Left kidney (tissue), 1 donor: ENCODE data around the gene VWA7. TPM values are rescaled to one million over a fixed set of nuclear protein-coding genes. Genes with fewer than 3 reads are reported as not detected.

ENCODE experiments used
- polyA plus RNA-seq: library from polyadenylated mRNA; unstranded; fragments of 120-200 nt; gene quantifications from one replicate; pipeline ENCODE4 v1.2.1, GENCODE V29; 2013; ENCODE audit not compliant: insufficient read length

VWA7 gene
- polyA plus RNA-seq, 1 donor, result 8.5 TPM

Other genes with a start within 250 kb of the VWA7 start
- 11.9 TPM for gene MCCD1, start 248.4 kb downstream of the VWA7 start, polyA plus RNA-seq
- 785 TPM for gene DDX39B, start 235.3 kb downstream of the VWA7 start, polyA plus RNA-seq
- gene ATP6V1G2, start 230.7 kb downstream of the VWA7 start, polyA plus RNA-seq, result 8.6 TPM
- gene NFKBIL1, start 229.7 kb downstream of the VWA7 start, polyA plus RNA-seq, result 15.7 TPM
- gene LTA, start 205.0 kb downstream of the VWA7 start, polyA plus RNA-seq, result 0.40 TPM
- 0.17 TPM for gene TNF, start 201.8 kb downstream of the VWA7 start, polyA plus RNA-seq
- 0.91 TPM for gene LTB, start 194.9 kb downstream of the VWA7 start, polyA plus RNA-seq
- 2.6 TPM for gene LST1, start 191.1 kb downstream of the VWA7 start, polyA plus RNA-seq
- gene NCR3, start 184.3 kb downstream of the VWA7 start, polyA plus RNA-seq, result not detected
- gene AIF1, start 162.1 kb downstream of the VWA7 start, polyA plus RNA-seq, result 60.5 TPM
- 184 TPM for gene PRRC2A, start 156.6 kb downstream of the VWA7 start, polyA plus RNA-seq
- gene BAG6, start 124.7 kb downstream of the VWA7 start, polyA plus RNA-seq, result 242 TPM
- 95.0 TPM for gene APOM, start 121.4 kb downstream of the VWA7 start, polyA plus RNA-seq
- gene C6orf47, start 116.5 kb downstream of the VWA7 start, polyA plus RNA-seq, result 18.2 TPM
- gene GPANK1, start 112.3 kb downstream of the VWA7 start, polyA plus RNA-seq, result 27.5 TPM
- gene CSNK2B, start 111.2 kb downstream of the VWA7 start, polyA plus RNA-seq, result 237 TPM
- 31.1 TPM for gene LY6G5B, start 107.4 kb downstream of the VWA7 start, polyA plus RNA-seq
- 2.7 TPM for gene LY6G5C, start 96.3 kb downstream of the VWA7 start, polyA plus RNA-seq
- gene ABHD16A, start 74.0 kb downstream of the VWA7 start, polyA plus RNA-seq, result 60.7 TPM
- gene LY6G6F, start 70.5 kb downstream of the VWA7 start, polyA plus RNA-seq, result 0.32 TPM
- not detected for gene LY6G6D, start 62.0 kb downstream of the VWA7 start, polyA plus RNA-seq
- 1.1 TPM for gene LY6G6C, start 55.6 kb downstream of the VWA7 start, polyA plus RNA-seq
- gene MPIG6B, start 54.0 kb downstream of the VWA7 start, polyA plus RNA-seq, result 1.7 TPM
- 148 TPM for gene DDAH2, start 48.0 kb downstream of the VWA7 start, polyA plus RNA-seq
- 268 TPM for gene CLIC1, start 40.8 kb downstream of the VWA7 start, polyA plus RNA-seq
- gene MSH5, start 37.3 kb downstream of the VWA7 start, polyA plus RNA-seq, result 62.2 TPM
- 16.0 TPM for gene SAPCD1, start 14.7 kb downstream of the VWA7 start, polyA plus RNA-seq
- gene VARS1, start 18.4 kb upstream of the VWA7 start, polyA plus RNA-seq, result 69.7 TPM
- 71.7 TPM for gene LSM2, start 29.6 kb upstream of the VWA7 start, polyA plus RNA-seq
- gene HSPA1L, start 38.0 kb upstream of the VWA7 start, polyA plus RNA-seq, result 3.8 TPM
- gene HSPA1A, start 38.2 kb upstream of the VWA7 start, polyA plus RNA-seq, result 72.3 TPM
- 112 TPM for gene HSPA1B, start 50.4 kb upstream of the VWA7 start, polyA plus RNA-seq
- gene NEU1, start 85.5 kb upstream of the VWA7 start, polyA plus RNA-seq, result 66.3 TPM
- 52.6 TPM for gene SLC44A4, start 101.7 kb upstream of the VWA7 start, polyA plus RNA-seq
- 84.3 TPM for gene EHMT2, start 120.4 kb upstream of the VWA7 start, polyA plus RNA-seq
- 23.1 TPM for gene ZBTB12, start 124.8 kb upstream of the VWA7 start, polyA plus RNA-seq
- 3.9 TPM for gene C2, start 150.4 kb upstream of the VWA7 start, polyA plus RNA-seq
- 10.7 TPM for gene CFB, start 168.8 kb upstream of the VWA7 start, polyA plus RNA-seq
- 89.9 TPM for gene NELFE, start 181.6 kb upstream of the VWA7 start, polyA plus RNA-seq
- 60.8 TPM for gene SKIC2, start 181.8 kb upstream of the VWA7 start, polyA plus RNA-seq
- gene DXO, start 194.8 kb upstream of the VWA7 start, polyA plus RNA-seq, result 29.4 TPM
- gene C4A, start 204.7 kb upstream of the VWA7 start, polyA plus RNA-seq, result 17.0 TPM
- 22.3 TPM for gene C4B, start 237.5 kb upstream of the VWA7 start, polyA plus RNA-seq